Skin of body (tissue), 2 donors: ENCODE measurements around the gene MRGPRG. TPM values are rescaled to one million over a fixed set of nuclear protein-coding genes. Genes with fewer than 3 reads are reported as not detected.
"Not testable (repeated sequence)": the region's sequence is repeated elsewhere in the genome, so short reads cannot be mapped to it uniquely, and the experiment has no call there.

Experiments used
- DNase-seq: peaks from one replicate; lab custom pipeline; 2025; lab: John Stamatoyannopoulos, UW
- total RNA-seq: library from RNA; depleted of rRNA; stranded (reverse); fragments of >200 nt; gene quantifications from one replicate; pipeline ENCODE4 v1.2.3, GENCODE V29; 2014

The MRGPRG gene
- total RNA-seq, 1 donor from 2014 or later: not detected

- no peak for DNase-seq
These were observed 42.1 kb downstream of the MRGPRG start for GRCh38 chr11:3176487-3176886.

GRCh38 chr11:3175194-3175593 lies 43.4 kb downstream of the MRGPRG start:
- DNase-seq: no peak

GRCh38 chr11:3174387-3174786 lies 44.2 kb downstream of the MRGPRG start:
- no peak for DNase-seq

GRCh38 chr11:3173795-3174194 lies 44.8 kb downstream of the MRGPRG start:
- no peak for DNase-seq

- DNase-seq: no peak
These were observed 46.6 kb downstream of the MRGPRG start for GRCh38 chr11:3171931-3172560.

- DNase-seq: no peak
These were observed 47.6 kb downstream of the MRGPRG start for GRCh38 chr11:3170756-3171650.

GRCh38 chr11:3170044-3170755 lies 48.4 kb downstream of the MRGPRG start:
- no peak for DNase-seq

GRCh38 chr11:3169255-3170043 lies 49.2 kb downstream of the MRGPRG start:
- DNase-seq: no peak

GRCh38 chr11:3168742-3169254 lies 49.8 kb downstream of the MRGPRG start:
- not testable (repeated sequence) for DNase-seq

Other genes with a start within 250 kb of the MRGPRG start
- gene NAP1L4, start 226.5 kb downstream of the MRGPRG start, total RNA-seq: 129 TPM
- 23.6 TPM for gene CARS1, start 161.4 kb downstream of the MRGPRG start, total RNA-seq
- 19.6 TPM for gene OSBPL5, start 53.5 kb downstream of the MRGPRG start, total RNA-seq
- gene MRGPRE, start 13.6 kb upstream of the MRGPRG start, total RNA-seq: not detected
- gene ZNF195, start 160.3 kb upstream of the MRGPRG start, total RNA-seq: 15.8 TPM